HG03460 (cell line): Measurements from ENCODE around the gene PCDHB8.
"Not testable (repeated sequence)": the region's sequence is repeated elsewhere in the genome, so short reads cannot be mapped to it uniquely, and the experiment has no call there.

Experiments used
- ATAC-seq: cut with Tn5 transposase; IDR thresholded peaks from one replicate; pipeline ENCODE4 v1.9.1; 2021; ENCODE audit not compliant: unreplicated experiment

The PCDHB8 gene

GRCh38 chr5:141177577-141178191, at the start of gene PCDHB8:
Gene PCDHB8, plus strand, starts transcription at chr5:141177790. Its CDS starts 245 bp downstream, at chr5:141178035.
- ATAC-seq = not testable (repeated sequence)

GRCh38 chr5:141135030-141135717, 42.4 kb upstream of the PCDHB8 start, which contains the start of gene PCDHB5:
Gene PCDHB5, plus strand, starts transcription at chr5:141135206. Its CDS starts 229 bp downstream, at chr5:141135435.
- ATAC-seq = no peak

- ATAC-seq = no peak
Observed at GRCh38 chr5:141135718-141136266, 41.8 kb upstream of the PCDHB8 start.

GRCh38 chr5:141137346-141137745, 40.2 kb upstream of the PCDHB8 start:
- not testable (repeated sequence) for ATAC-seq

GRCh38 chr5:141149812-141150211, 27.8 kb upstream of the PCDHB8 start, which contains the start of gene PCDHB6:
Gene PCDHB6, plus strand, starts transcription at chr5:141150057. Its CDS starts 201 bp downstream, at chr5:141150258.
- ATAC-seq = no peak

- ATAC-seq = no peak
Observed at GRCh38 chr5:141150224-141150992, 27.2 kb upstream of the PCDHB8 start.

- ATAC-seq = no peak
Observed at GRCh38 chr5:141150993-141151325, 26.6 kb upstream of the PCDHB8 start.

- ATAC-seq = not testable (repeated sequence)
Observed at GRCh38 chr5:141151632-141152031, 26.0 kb upstream of the PCDHB8 start.

GRCh38 chr5:141152096-141152495, 25.5 kb upstream of the PCDHB8 start:
- not testable (repeated sequence) for ATAC-seq

GRCh38 chr5:141155540-141156374, 21.8 kb upstream of the PCDHB8 start:
- ATAC-seq = no peak

GRCh38 chr5:141157356-141157755, 20.2 kb upstream of the PCDHB8 start:
- not testable (repeated sequence) for ATAC-seq

GRCh38 chr5:141157901-141158300, 19.7 kb upstream of the PCDHB8 start:
- ATAC-seq = not testable (repeated sequence)

- no peak for ATAC-seq
Observed at GRCh38 chr5:141172381-141173204, 5.0 kb upstream of the PCDHB8 start, which contains the start of gene PCDHB7. Gene PCDHB7, plus strand, starts transcription at chr5:141172644. Its CDS starts 192 bp downstream, at chr5:141172836.

- not testable (repeated sequence) for ATAC-seq
Observed at GRCh38 chr5:141174291-141175104, 3.1 kb upstream of the PCDHB8 start.

GRCh38 chr5:141175933-141176332, 1.7 kb upstream of the PCDHB8 start:
- no peak for ATAC-seq

- not testable (repeated sequence) for ATAC-seq
Observed at GRCh38 chr5:141179371-141179770, 1.8 kb downstream of the PCDHB8 start.

- ATAC-seq = not testable (repeated sequence)
Observed at GRCh38 chr5:141179876-141180275, 2.3 kb downstream of the PCDHB8 start.

- no peak for ATAC-seq
Observed at GRCh38 chr5:141180313-141180712, 2.7 kb downstream of the PCDHB8 start.

- no peak for ATAC-seq
Observed at GRCh38 chr5:141182248-141182647, 4.7 kb downstream of the PCDHB8 start, which contains the start of gene PCDHB16. Gene PCDHB16, plus strand, starts transcription at chr5:141182387. Its CDS starts 173 bp downstream, at chr5:141182560.
